HL-60 (cell line): Measurements from ENCODE around the gene RNLS.

ENCODE experiments used
- CTCF ChIP-seq: IDR thresholded peaks from one replicate; pipeline ENCODE4 v1.5.1; 2011; ENCODE audit warnings: low read length, control low read depth, inconsistent platforms; ENCODE audit not compliant: insufficient read depth
- POLR2AphosphoS5 ChIP-seq: IDR thresholded peaks from 2 replicates; pipeline ENCODE4 v1.6.1; 2012; ENCODE audit warnings: low read depth
- TF ChIP-seq, protein P1 (sequence below): IDR thresholded peaks from 2 replicates; pipeline ENCODE4 v1.6.1; 2012; ENCODE audit warnings: low read depth; ENCODE audit not compliant: insufficient replicate concordance

DNA sequence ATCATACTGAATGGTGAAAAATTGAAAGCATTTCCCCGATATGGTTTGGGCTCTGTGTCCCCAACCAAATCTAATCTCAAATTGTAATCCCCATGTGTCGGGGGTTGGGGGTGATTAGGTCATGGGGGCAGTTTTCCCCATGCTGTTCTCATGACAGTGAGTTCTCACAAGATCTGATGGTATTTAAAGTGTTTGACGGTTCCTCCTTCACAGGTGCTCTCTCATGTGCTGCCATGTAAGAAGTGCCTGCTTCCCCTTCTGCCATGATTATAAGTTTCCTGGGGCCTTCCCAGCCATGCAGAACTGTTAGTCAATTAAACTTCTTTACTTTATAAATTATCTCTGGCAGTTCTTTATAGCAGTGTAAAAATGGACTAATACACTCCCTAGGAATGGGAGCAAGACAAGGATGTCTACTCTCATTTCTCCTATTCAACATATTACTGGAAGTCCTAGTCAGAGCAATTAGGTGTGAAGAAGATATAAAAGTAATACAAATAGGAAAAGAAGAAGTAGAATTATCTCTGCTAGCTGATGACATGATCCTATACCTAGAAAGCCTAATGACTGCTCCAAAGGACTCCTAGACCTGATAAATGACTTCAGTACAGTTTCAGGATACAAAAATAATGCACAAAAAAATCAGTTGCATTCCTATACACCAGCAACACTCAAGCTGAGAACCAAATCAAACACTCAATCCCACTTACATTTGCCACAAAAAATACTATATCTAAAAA is 260.6 kb downstream of the RNLS start:
- TF ChIP-seq POLR2AphosphoS5 (no peak), CTCF (no peak)
- TF ChIP-seq, protein P1, sequence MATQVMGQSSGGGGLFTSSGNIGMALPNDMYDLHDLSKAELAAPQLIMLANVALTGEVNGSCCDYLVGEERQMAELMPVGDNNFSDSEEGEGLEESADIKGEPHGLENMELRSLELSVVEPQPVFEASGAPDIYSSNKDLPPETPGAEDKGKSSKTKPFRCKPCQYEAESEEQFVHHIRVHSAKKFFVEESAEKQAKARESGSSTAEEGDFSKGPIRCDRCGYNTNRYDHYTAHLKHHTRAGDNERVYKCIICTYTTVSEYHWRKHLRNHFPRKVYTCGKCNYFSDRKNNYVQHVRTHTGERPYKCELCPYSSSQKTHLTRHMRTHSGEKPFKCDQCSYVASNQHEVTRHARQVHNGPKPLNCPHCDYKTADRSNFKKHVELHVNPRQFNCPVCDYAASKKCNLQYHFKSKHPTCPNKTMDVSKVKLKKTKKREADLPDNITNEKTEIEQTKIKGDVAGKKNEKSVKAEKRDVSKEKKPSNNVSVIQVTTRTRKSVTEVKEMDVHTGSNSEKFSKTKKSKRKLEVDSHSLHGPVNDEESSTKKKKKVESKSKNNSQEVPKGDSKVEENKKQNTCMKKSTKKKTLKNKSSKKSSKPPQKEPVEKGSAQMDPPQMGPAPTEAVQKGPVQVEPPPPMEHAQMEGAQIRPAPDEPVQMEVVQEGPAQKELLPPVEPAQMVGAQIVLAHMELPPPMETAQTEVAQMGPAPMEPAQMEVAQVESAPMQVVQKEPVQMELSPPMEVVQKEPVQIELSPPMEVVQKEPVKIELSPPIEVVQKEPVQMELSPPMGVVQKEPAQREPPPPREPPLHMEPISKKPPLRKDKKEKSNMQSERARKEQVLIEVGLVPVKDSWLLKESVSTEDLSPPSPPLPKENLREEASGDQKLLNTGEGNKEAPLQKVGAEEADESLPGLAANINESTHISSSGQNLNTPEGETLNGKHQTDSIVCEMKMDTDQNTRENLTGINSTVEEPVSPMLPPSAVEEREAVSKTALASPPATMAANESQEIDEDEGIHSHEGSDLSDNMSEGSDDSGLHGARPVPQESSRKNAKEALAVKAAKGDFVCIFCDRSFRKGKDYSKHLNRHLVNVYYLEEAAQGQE: no peak
